ENCODE data around the gene MON1A. TPM values are rescaled to one million over a fixed set of nuclear protein-coding genes. Genes with fewer than 3 reads are reported as not detected.

Gene MON1A
- 5.0 to 9.9 TPM (median 8.2 TPM) in 5 replicates for total RNA-seq (2022; extraction: Qiagen RNA extraction; ENCODE audit: low read depth)

GRCh38 chr3:49929291-49930167 is at the start of gene MON1A:
Gene MON1A (minus strand): TSS chr3:49929811. CDS start chr3:49913346, 16,465 bp downstream.

GRCh38 chr3:49939858-49940666 is 10.5 kb upstream of the MON1A start, which contains the start of gene RBM6:
Gene RBM6 (plus strand): TSS chr3:49940150. CDS start chr3:49962642, 22,492 bp downstream.

GRCh38 chr3:49903451-49904424 is 25.9 kb downstream of the MON1A start, which contains the start of gene MST1R:
Gene MST1R (minus strand): TSS chr3:49903873. CDS start chr3:49903609, 264 bp downstream.

GRCh38 chr3:49869525-49870126 is 60.0 kb downstream of the MON1A start, which contains the start of gene CAMKV:
Gene CAMKV (minus strand): TSS chr3:49869906. CDS start chr3:49862388, 7,518 bp downstream.

Other genes with a start within 250 kb of the MON1A start
- 0.89 to 2.0 TPM (median 1.8 TPM) in 5 replicates for gene MST1, start 240.3 kb downstream of the MON1A start, total RNA-seq (2022; extraction: Qiagen RNA extraction; ENCODE audit: low read depth)
- 12.5 to 17.1 TPM (median 14.8 TPM) in 5 replicates for gene RNF123, start 240.3 kb downstream of the MON1A start, total RNA-seq (2022; extraction: Qiagen RNA extraction; ENCODE audit: low read depth)
- gene AMIGO3, start 210.1 kb downstream of the MON1A start, total RNA-seq (2022; extraction: Qiagen RNA extraction; ENCODE audit: low read depth) = 0.26 to 1.7 TPM (median 0.57 TPM) in 5 replicates
- gene GMPPB, start 205.9 kb downstream of the MON1A start, total RNA-seq (2022; extraction: Qiagen RNA extraction; ENCODE audit: low read depth) = 16.2 to 22.6 TPM (median 21.3 TPM) in 5 replicates
- gene IP6K1, start 143.3 kb downstream of the MON1A start, total RNA-seq (2022; extraction: Qiagen RNA extraction; ENCODE audit: low read depth) = 21.6 to 22.8 TPM (median 22.2 TPM) in 5 replicates
- gene CDHR4, start 129.9 kb downstream of the MON1A start, total RNA-seq (2022; extraction: Qiagen RNA extraction; ENCODE audit: low read depth) = 0.16 to 0.53 TPM (median 0.40 TPM) in 5 replicates
- 1.6 to 2.1 TPM (median 2.0 TPM) in 5 replicates for gene INKA1, start 126.5 kb downstream of the MON1A start, total RNA-seq (2022; extraction: Qiagen RNA extraction; ENCODE audit: low read depth)
- 0.31 to 0.51 TPM (median 0.51 TPM) in 5 replicates for gene UBA7, start 115.9 kb downstream of the MON1A start, total RNA-seq (2022; extraction: Qiagen RNA extraction; ENCODE audit: low read depth)
- gene TRAIP, start 73.2 kb downstream of the MON1A start, total RNA-seq (2022; extraction: Qiagen RNA extraction; ENCODE audit: low read depth) = 11.7 to 15.5 TPM (median 13.2 TPM) in 5 replicates
- gene CAMKV, start 59.9 kb downstream of the MON1A start, total RNA-seq (2022; extraction: Qiagen RNA extraction; ENCODE audit: low read depth) = 0.29 to 0.51 TPM (median 0.37 TPM) in 5 replicates
- 5.0 to 10.2 TPM (median 7.9 TPM) in 5 replicates for gene MST1R, start 25.9 kb downstream of the MON1A start, total RNA-seq (2022; extraction: Qiagen RNA extraction; ENCODE audit: low read depth)
- 25.8 to 31.8 TPM (median 28.7 TPM) in 5 replicates for gene RBM6, start 10.3 kb upstream of the MON1A start, total RNA-seq (2022; extraction: Qiagen RNA extraction; ENCODE audit: low read depth)
- gene RBM5, start 159.1 kb upstream of the MON1A start, total RNA-seq (2022; extraction: Qiagen RNA extraction; ENCODE audit: low read depth) = 30.1 to 34.5 TPM (median 32.8 TPM) in 5 replicates
- gene SEMA3F, start 225.5 kb upstream of the MON1A start, total RNA-seq (2022; extraction: Qiagen RNA extraction; ENCODE audit: low read depth) = 7.1 to 10.5 TPM (median 10.0 TPM) in 5 replicates